Measurements from ENCODE around the gene NUP88.

DNA sequence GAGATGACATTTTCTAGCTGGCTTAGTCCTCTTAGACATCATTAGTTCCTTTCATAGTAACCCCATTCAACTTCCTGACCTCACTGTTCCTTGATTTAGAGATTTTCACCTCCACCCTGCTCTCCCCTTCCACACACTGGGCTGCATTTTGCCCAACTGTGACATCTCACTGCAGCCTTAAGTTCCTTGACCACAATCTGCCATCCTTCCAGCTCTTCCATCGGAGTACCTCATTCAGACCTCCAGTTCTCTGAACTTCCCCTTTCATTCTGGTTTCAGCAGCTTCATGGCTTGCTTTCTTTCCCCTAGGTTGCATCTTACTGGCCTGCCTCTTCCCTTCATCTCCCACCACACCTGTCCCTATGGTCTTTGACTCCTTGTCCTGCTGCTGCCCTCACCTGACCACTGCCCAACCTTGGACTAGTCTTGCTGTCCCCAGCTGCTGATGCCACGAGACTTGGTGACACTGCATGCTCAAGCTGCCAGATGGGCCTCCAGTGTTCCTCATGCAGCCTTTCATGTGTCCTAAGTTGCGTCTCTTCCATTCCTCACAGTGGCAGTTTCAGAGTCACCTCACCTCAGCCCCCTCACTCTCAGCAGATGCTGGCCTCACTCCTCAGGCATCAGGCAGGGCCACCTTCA lies 40.8 kb downstream of the NUP88 start:
- TF ChIP-seq, protein P1, sequence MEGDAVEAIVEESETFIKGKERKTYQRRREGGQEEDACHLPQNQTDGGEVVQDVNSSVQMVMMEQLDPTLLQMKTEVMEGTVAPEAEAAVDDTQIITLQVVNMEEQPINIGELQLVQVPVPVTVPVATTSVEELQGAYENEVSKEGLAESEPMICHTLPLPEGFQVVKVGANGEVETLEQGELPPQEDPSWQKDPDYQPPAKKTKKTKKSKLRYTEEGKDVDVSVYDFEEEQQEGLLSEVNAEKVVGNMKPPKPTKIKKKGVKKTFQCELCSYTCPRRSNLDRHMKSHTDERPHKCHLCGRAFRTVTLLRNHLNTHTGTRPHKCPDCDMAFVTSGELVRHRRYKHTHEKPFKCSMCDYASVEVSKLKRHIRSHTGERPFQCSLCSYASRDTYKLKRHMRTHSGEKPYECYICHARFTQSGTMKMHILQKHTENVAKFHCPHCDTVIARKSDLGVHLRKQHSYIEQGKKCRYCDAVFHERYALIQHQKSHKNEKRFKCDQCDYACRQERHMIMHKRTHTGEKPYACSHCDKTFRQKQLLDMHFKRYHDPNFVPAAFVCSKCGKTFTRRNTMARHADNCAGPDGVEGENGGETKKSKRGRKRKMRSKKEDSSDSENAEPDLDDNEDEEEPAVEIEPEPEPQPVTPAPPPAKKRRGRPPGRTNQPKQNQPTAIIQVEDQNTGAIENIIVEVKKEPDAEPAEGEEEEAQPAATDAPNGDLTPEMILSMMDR (IDR thresholded peaks at IDR 0.05) = no peak
- TF ChIP-seq POLR2A (IDR thresholded peaks at IDR 0.05) = no peak
